ENCODE data around the gene CYBA. TPM values are rescaled to one million over a fixed set of nuclear protein-coding genes. Genes with fewer than 3 reads are reported as not detected.

Gene CYBA
- polyA plus RNA-seq, 1 donor from 2014 or later, result 6.3 TPM

DNA sequence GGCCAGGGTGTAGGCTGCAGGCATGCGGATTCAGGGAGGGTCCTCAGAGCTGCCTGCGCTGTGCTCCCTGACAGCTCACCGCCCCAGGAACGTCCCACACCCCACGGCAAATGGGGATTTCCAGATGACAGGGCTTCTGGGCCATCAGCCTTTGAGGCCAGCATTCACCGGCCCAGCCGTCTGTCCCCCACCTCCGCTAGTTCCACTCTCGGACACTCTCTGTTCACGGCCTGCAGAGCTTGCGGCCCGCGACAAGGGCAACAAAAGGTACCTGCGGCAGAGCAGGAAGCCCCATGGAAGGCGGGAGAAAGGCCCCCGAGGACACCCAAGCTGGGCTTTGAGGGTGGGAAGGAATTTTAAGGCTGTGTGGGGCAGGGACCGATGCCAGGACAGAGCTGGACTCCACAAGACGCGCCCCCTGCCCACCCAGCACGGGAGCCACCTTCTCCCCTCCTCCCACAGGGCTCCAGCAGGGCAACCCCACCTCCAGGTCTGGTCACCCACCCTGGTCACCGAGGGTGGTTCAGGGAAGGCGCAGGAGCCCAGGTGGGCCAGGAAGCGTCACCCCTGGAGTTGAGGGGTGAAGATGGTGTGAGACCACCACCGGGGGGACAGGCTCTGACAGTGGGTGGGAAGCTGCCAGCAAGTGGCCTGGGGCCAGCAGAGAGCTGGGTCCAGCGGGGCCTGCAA, 5.6 kb upstream of the CYBA start:
- Histone ChIP-seq H3K9me3 (ENCODE audit: low read length) (no peaks in the 10 kb centered on the region), H4K20me1 (ENCODE audit: insufficient read depth) (no peaks in the 10 kb centered on the region), H3F3A (ENCODE audit: insufficient read depth, low read length, poor library complexity, severe bottlenecking) (no peaks in the 10 kb centered on the region), H3K79me2 (replicated peaks; ENCODE audit: insufficient read depth, low read length) (peaks cover 12% of the 10 kb centered on the region), H3K36me3 (ENCODE audit: insufficient read depth, low read length) (no peaks in the 10 kb centered on the region), H3K9ac (ENCODE audit: low read length) (no peak overlapping the region), H3K4me3 (ENCODE audit: low read length) (no peak overlapping the region), H3K27ac (ENCODE audit: low read length) (no peak overlapping the region), H3K27me3 (ENCODE audit: insufficient read depth, low read depth, low read length) (no peaks in the 10 kb centered on the region), H3K9me2 (ENCODE audit: insufficient read depth, low read length) (no peaks in the 10 kb centered on the region), H3K4me2 (ENCODE audit: low read length) (no peak overlapping the region), H2AFZ (ENCODE audit: low read depth, low read length) (no peak overlapping the region)
- TF ChIP-seq EP300 (conservative IDR thresholded peaks at IDR 0.05; ENCODE audit: poor library complexity, severe bottlenecking), result no peak
- no peak for TF ChIP-seq REST (IDR thresholded peaks at IDR 0.05; ENCODE audit: borderline replicate concordance)
- no peak for TF ChIP-seq MXI1 (conservative IDR thresholded peaks at IDR 0.05; ENCODE audit: poor library complexity, severe bottlenecking)

DNA sequence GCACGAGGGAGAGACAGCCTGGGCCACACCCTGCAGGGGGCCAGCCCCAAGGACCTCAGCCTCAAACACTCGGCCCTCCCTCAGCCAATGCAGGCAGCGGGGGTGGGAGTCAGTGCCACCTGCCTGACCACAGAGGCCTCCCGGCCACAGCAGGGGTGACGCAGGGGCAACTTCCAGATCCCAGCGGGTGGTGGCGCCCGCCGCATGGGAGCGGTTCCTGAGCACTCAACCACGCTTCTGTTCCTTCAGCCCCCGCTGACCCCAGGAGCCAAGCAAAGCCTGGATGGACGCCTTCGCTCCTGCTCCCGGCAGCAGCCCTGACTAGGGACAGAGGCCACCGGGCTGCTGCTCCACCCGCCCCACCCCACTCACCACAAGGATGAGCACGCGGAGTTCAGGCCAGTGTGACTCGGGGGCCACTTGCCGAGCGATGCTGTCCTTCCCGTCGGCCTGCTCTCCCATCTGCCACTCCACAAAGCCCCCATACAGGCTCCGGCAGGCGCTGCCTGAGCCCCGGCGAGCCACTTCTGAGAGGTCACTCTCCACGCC, 5.0 kb upstream of the CYBA start:
- TF ChIP-seq EP300 (conservative IDR thresholded peaks at IDR 0.05; ENCODE audit: poor library complexity, severe bottlenecking), result no peak
- TF ChIP-seq TAF1 (IDR thresholded peaks at IDR 0.05; ENCODE audit: low read depth), result no peak
- no peak for TF ChIP-seq EZH2 (IDR thresholded peaks at IDR 0.05; ENCODE audit: borderline replicate concordance, insufficient read depth, low read length, poor library complexity, severe bottlenecking)
- TF ChIP-seq MXI1 (conservative IDR thresholded peaks at IDR 0.05; ENCODE audit: poor library complexity, severe bottlenecking), result no peak
- no peak for TF ChIP-seq POLR2AphosphoS5 (IDR thresholded peaks at IDR 0.05)
- TF ChIP-seq RAD21 (conservative IDR thresholded peaks at IDR 0.05), result no peak
- TF ChIP-seq, protein P1, sequence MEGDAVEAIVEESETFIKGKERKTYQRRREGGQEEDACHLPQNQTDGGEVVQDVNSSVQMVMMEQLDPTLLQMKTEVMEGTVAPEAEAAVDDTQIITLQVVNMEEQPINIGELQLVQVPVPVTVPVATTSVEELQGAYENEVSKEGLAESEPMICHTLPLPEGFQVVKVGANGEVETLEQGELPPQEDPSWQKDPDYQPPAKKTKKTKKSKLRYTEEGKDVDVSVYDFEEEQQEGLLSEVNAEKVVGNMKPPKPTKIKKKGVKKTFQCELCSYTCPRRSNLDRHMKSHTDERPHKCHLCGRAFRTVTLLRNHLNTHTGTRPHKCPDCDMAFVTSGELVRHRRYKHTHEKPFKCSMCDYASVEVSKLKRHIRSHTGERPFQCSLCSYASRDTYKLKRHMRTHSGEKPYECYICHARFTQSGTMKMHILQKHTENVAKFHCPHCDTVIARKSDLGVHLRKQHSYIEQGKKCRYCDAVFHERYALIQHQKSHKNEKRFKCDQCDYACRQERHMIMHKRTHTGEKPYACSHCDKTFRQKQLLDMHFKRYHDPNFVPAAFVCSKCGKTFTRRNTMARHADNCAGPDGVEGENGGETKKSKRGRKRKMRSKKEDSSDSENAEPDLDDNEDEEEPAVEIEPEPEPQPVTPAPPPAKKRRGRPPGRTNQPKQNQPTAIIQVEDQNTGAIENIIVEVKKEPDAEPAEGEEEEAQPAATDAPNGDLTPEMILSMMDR (IDR thresholded peaks at IDR 0.05; ENCODE audit: poor library complexity, severe bottlenecking), result no peak
- TF ChIP-seq REST (IDR thresholded peaks at IDR 0.05; ENCODE audit: borderline replicate concordance), result no peak
- TF ChIP-seq SMC3 (conservative IDR thresholded peaks at IDR 0.05; ENCODE audit: poor library complexity), result no peak
- H3K4me2 ChIP-seq (ENCODE audit: low read length), result no peak overlapping the region
- H3K79me2 ChIP-seq (replicated peaks; ENCODE audit: insufficient read depth, low read length), result peaks cover 6% of the 10 kb centered on the region
- no peaks in the 10 kb centered on the region for H4K20me1 ChIP-seq (ENCODE audit: insufficient read depth)
- H3K27me3 ChIP-seq (ENCODE audit: insufficient read depth, low read depth, low read length), result no peaks in the 10 kb centered on the region
- no peaks in the 10 kb centered on the region for H3K9me2 ChIP-seq (ENCODE audit: insufficient read depth, low read length)
- H2AFZ ChIP-seq (ENCODE audit: low read depth, low read length), result no peak overlapping the region
- no peak overlapping the region for H3K9ac ChIP-seq (ENCODE audit: low read length)
- H3K9me3 ChIP-seq (ENCODE audit: low read length), result no peaks in the 10 kb centered on the region
- H3K27ac ChIP-seq (ENCODE audit: low read length), result no peak overlapping the region
- no peak overlapping the region for H3K4me3 ChIP-seq (ENCODE audit: low read length)
- H3F3A ChIP-seq (ENCODE audit: insufficient read depth, low read length, poor library complexity, severe bottlenecking), result no peaks in the 10 kb centered on the region
- no peaks in the 10 kb centered on the region for H3K36me3 ChIP-seq (ENCODE audit: insufficient read depth, low read length)
